K562 (cell line): ENCODE measurements around the gene BAD. TPM values are rescaled to one million over a fixed set of nuclear protein-coding genes. Genes with fewer than 3 reads are reported as not detected.

Experiments used
- ATAC-seq: fragments of 200-7000 bp; cut with Tn5 transposase; 3 replicates; pipeline ENCODE4 v1.9.1; 2020; ENCODE audit warnings: moderate library complexity
- BruUV-seq: library from RNA; stranded (reverse); fragments of 400-500 nt; replicated peaks from 2 replicates; lab custom pipeline; 2021; lab: Mats Ljungman, UMichigan
- CTCF ChIA-PET: fragments of 300-600 bp; formaldehyde crosslinking; extraction: SDS; loops from one replicate; lab custom pipeline; 2021; ENCODE audit warnings: low intra/inter-chr PET ratio; lab: Yijun Ruan, JAX
- POLR2A ChIA-PET: fragments of 300-600, 350-650 bp; sonication (Branson Sonifier 250); formaldehyde crosslinking; extraction: SDS; loops from one replicate; lab custom pipeline; 2021; ENCODE audit warnings: antibody characterized with exemption, inconsistent platforms; lab: Yijun Ruan, JAX
- DNase-seq, 4 experiments: peaks; one replicate each; pipeline versions ENCODE4 v3.0.0 to v3.0.0-alpha.2; 2011 to 2018; ENCODE audit warnings: low spot score in 3 of 4, mixed read lengths in 3 of 4; ENCODE audit errors: extremely low read depth in 1 of 4
- FAIRE-seq: peaks from 2 replicates; lab custom pipeline; 2011; peaks lifted over from hg19 to GRCh38; lab: Jason Lieb, UNC
- H2AFZ ChIP-seq: 2 replicates; pipeline ENCODE4 v1.6.0; 2011; ENCODE audit warnings: low read depth, low read length, control low read depth, inconsistent platforms
- H3K27ac ChIP-seq: fragments of 200-600 bp; 3 replicates; pipeline ENCODE4 v1.8.0; 2011; ENCODE audit warnings: low read depth, mild to moderate bottlenecking, control low read depth, inconsistent platforms, low read length, moderate library complexity, mixed read lengths; ENCODE audit errors: extremely low read depth
- H3K27me3 ChIP-seq, 2 experiments: fragments of 300-600 bp in 1 of 2; 2 replicates in 1 of 2; 3 replicates in 1 of 2; pipeline versions ENCODE4 v1.6.0 to v1.8.0; 2011; ENCODE audit warnings: inconsistent platforms in 2 of 2, low read length in 2 of 2, mild to moderate bottlenecking in 1 of 2, mixed read lengths in 1 of 2, moderate library complexity in 1 of 2; ENCODE audit not compliant: control insufficient read depth in 2 of 2, insufficient read depth in 2 of 2
- H3K36me3 ChIP-seq: fragments of 300-600 bp; 3 replicates; pipeline ENCODE4 v1.8.0; 2011; ENCODE audit warnings: mild to moderate bottlenecking, low read length, inconsistent platforms; ENCODE audit not compliant: control insufficient read depth, insufficient read depth
- H3K4me1 ChIP-seq, 2 experiments: fragments of 200-600 bp in 1 of 2; replicated peaks in 1 of 2; 2 replicates in 1 of 2; 3 replicates in 1 of 2; pipeline versions ENCODE4 v1.5.1 to v1.8.0; 2011; ENCODE audit warnings: inconsistent platforms in 2 of 2, low read length in 2 of 2, mild to moderate bottlenecking in 1 of 2, mixed read lengths in 1 of 2, moderate library complexity in 1 of 2; ENCODE audit not compliant: control insufficient read depth in 2 of 2, insufficient read depth in 2 of 2
- H3K4me2 ChIP-seq: 2 replicates; pipeline ENCODE4 v1.6.1; 2011; ENCODE audit warnings: low read length, control low read depth, inconsistent platforms, mixed read lengths; ENCODE audit not compliant: insufficient read depth
- H3K4me3 ChIP-seq: fragments of 200-600 bp; sonication (generic), shearing (Covaris generic); 2 replicates; pipeline ENCODE4 v1.5.1; 2016; ENCODE audit warnings: control low read depth, inconsistent platforms
- H3K79me2 ChIP-seq: fragments of 200-600 bp; 3 replicates; pipeline ENCODE4 v1.8.0; 2011; ENCODE audit warnings: low read length, inconsistent platforms; ENCODE audit not compliant: control insufficient read depth, insufficient read depth
- H3K9ac ChIP-seq, 2 experiments: 2 replicates each; pipeline versions ENCODE4 v1.6.0 to v1.6.1; 2011; ENCODE audit warnings: low read depth in 2 of 2, low read length in 2 of 2, control low read depth in 1 of 2, inconsistent platforms in 1 of 2, mild to moderate bottlenecking in 1 of 2, mixed read lengths in 1 of 2; ENCODE audit not compliant: insufficient read depth in 1 of 2
- H3K9me1 ChIP-seq: one replicate; pipeline ENCODE4 v1.6.0; 2011; ENCODE audit warnings: inconsistent platforms, mild to moderate bottlenecking, low read length, moderate library complexity; ENCODE audit not compliant: control insufficient read depth, insufficient read depth
- H3K9me3 ChIP-seq: replicated peaks from 2 replicates; pipeline ENCODE4 v1.5.1; 2011; ENCODE audit warnings: low read depth, low read length, inconsistent platforms; ENCODE audit not compliant: control insufficient read depth, insufficient read depth
- H4K20me1 ChIP-seq: replicated peaks from 2 replicates; pipeline ENCODE4 v1.6.1; 2011; ENCODE audit warnings: low read length, inconsistent platforms, mixed read lengths; ENCODE audit not compliant: control insufficient read depth, insufficient read depth
- BCOR ChIP-seq: fragments of 450-650 bp; IDR thresholded peaks from 2 replicates; pipeline ENCODE4 v1.6.1; 2016
- MAZ ChIP-seq, 2 experiments: fragments of 450-650 bp in 1 of 2; sonication (generic) in 1 of 2; formaldehyde crosslinking; IDR thresholded peaks in 1 of 2; conservative IDR thresholded peaks in 1 of 2; 2 replicates each; pipeline versions ENCODE4 v1.4.0 to v1.5.0; 2020; ENCODE audit warnings: mild to moderate bottlenecking in 1 of 2, missing genetic modification reagents in 1 of 2
- NBN ChIP-seq: fragments of 450-650 bp; IDR thresholded peaks from 2 replicates; pipeline ENCODE4 v1.6.1; 2016; ENCODE audit warnings: low read depth, mild to moderate bottlenecking
- PHF8 ChIP-seq: fragments of 200-600 bp; sonication (generic); IDR thresholded peaks from 2 replicates; pipeline ENCODE4 v1.6.1; 2012; ENCODE audit warnings: mixed run types, mild to moderate bottlenecking, inconsistent platforms, low read length, moderate library complexity, borderline replicate concordance
- POLR2AphosphoS2 ChIP-seq: IDR thresholded peaks from 2 replicates; pipeline ENCODE4 v1.6.1; 2012; ENCODE audit warnings: low read length, improper control_type of control experiment
- RBM25 ChIP-seq: fragments of 200-400 bp; formaldehyde crosslinking; IDR thresholded peaks from 2 replicates; pipeline ENCODE4 v1.6.1; 2018; ENCODE audit warnings: low read length, low read depth, moderate library complexity; ENCODE audit not compliant: severe bottlenecking
- SUPT5H ChIP-seq: fragments of 450-650 bp; IDR thresholded peaks from 2 replicates; pipeline ENCODE4 v1.6.1; 2016
- ZNF79 ChIP-seq: fragments of 250-450 bp; sonication (Bioruptor Pico); IDR thresholded peaks from 2 replicates; pipeline ENCODE4 v1.4.0; 2020; ENCODE audit warnings: low read depth, mild to moderate bottlenecking, moderate library complexity
- WGBS: fragments of 100-300 bp; shearing (Covaris generic); methylation state at CpG from one replicate; pipeline ENCODE4 v1.1.6; 2016; ENCODE audit warnings: low coverage, mixed read lengths; ENCODE audit not compliant: insufficient coverage; ENCODE audit errors: missing lambda C conversion rate; 5-methylcytosine and 5-hydroxymethylcytosine counted together
- in situ Hi-C: fragments of 300-500 bp; cut with MboI; formaldehyde crosslinking; loops from 4 replicates; pipeline ENCODE4 v1.15.0; 2018; ENCODE audit warnings: inconsistent platforms, mixed read lengths
- intact Hi-C: fragments of 100-400 bp; cut with micrococcal nuclease; formaldehyde crosslinking; loops from 2 replicates; pipeline ENCODE4 v1.14.2; 2022
- polyA plus RNA-seq, 8 experiments: library from polyadenylated mRNA; depleted of rRNA in 4 of 8; stranded (reverse) in 5 of 8; unstranded in 3 of 8; fragments of >200 nt; fragmentation: Nextera tagmentation in 2 of 8; fragmentation: Illumina TruSeq in 1 of 8; extraction: Ambion mirVana in 2 of 8; extraction: Trizol in 1 of 8; gene quantifications; 2 replicates each; pipeline versions ENCODE4 v1.2.1 to v1.2.3, GENCODE V29; 2011 to 2014; ENCODE audit warnings: inconsistent platforms in 1 of 8, missing spikeins in 1 of 8
- total RNA-seq, 7 experiments: library from RNA; depleted of rRNA in 6 of 7; stranded (reverse); fragments of >200 nt in 6 of 7; fragmentation: Illumina TruSeq in 2 of 7; extraction: Trizol in 2 of 7; gene quantifications; 2 replicates each; pipeline versions ENCODE4 v1.2.1 to v1.2.3, GENCODE V29; 2011 to 2021; ENCODE audit warnings: low replicate concordance in 1 of 7

The BAD gene
- total and polyA plus RNA-seq, 9 of the 15 experiments (the other 6 are each of a cell fraction or from before 2014, with no cell fraction given): 0.61 to 45.6 (median 11.8) TPM

DNA sequence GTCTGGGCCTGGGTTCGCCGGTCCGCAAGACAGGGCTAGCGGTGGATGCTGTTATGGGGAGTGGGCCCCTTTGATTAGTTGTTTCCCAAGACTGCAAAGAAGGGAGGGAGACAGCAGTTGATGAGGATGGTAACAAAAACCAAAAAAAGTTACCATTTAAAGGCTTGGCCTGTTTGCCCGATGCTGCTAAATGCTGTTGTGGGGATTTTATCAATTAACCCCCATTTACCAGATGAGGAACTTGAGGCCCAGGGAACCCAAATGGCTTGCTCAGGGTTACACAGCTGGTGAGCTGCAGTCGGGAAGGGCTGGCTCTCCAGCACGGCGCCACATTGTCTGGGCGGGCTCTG, 61.8 kb downstream of the BAD start:
- H3K9me1 ChIP-seq: peaks cover 5% of the 10 kb centered on the region
- intact Hi-C loops (no loop called here), in situ Hi-C loops (no loop called here)
- peaks cover 63% of the 10 kb centered on the region for H3K36me3 ChIP-seq
- FAIRE-seq: no peak
- peak overlapping the region in 1 of 2 experiments; percentile 53; a peak in 2 of 4 replicates for H3K9ac ChIP-seq
- H4K20me1 ChIP-seq: no peaks in the 10 kb centered on the region
- peaks cover 0 to 61% of the 10 kb centered on the region in 2 experiments; a peak in 3 of 5 replicates for H3K4me1 ChIP-seq
- peaks cover 28% of the 10 kb centered on the region for H3K79me2 ChIP-seq
- no peak for ATAC-seq
- H3K4me3 ChIP-seq: no peak overlapping the region
- no peaks in the 10 kb centered on the region for H3K9me3 ChIP-seq
- no TSS peak for BruUV-seq
- TF ChIP-seq MAZ (CRISPR knock-in tag; conservative IDR thresholded peaks at IDR 0.05 in 1 of 2, IDR thresholded peaks at IDR 0.05 in 1 of 2) (0 out of 4 replicates have a peak, but pooled peaks of 1 of the 2 experiments have one; percentile 25), NBN (no peak), BCOR (no peak), PHF8 (no peak), RBM25 (peak; percentile 20), POLR2AphosphoS2 (peak; percentile 49; the same call in 1 of the 2 replicates), ZNF79 (CRISPR knock-in tag) (no peak), SUPT5H (peak; percentile 61; the same call in 1 of the 2 replicates)
- no peak overlapping the region for H2AFZ ChIP-seq
- POLR2A ChIA-PET: interaction anchor here (6.3 kb wide), 1 partner anchor 15 kb away, joined by 77 read pairs; the partner anchor contains the start of gene FERMT3
- WGBS: 66% methylated on average over 6 of the region's 9 CpGs
- no peaks in the 10 kb centered on the region for H3K27me3 ChIP-seq
- peak in 1 of 4 experiments; percentile 19 for DNase-seq
- no peak overlapping the region; the same call in 2 of the 3 replicates for H3K27ac ChIP-seq
- H3K4me2 ChIP-seq: no peak overlapping the region
- CTCF ChIA-PET: no interaction called here
